Globus pallidus (tissue), 1 donor: ENCODE results near the gene NAGA.
A peak's percentile ranks its signal among the peaks of the same experiment; 100 is the strongest.
"Not testable (repeated sequence)": the region's sequence is repeated elsewhere in the genome, so short reads cannot be mapped to it uniquely, and the experiment has no call there.

Experiments
- DNase-seq: peaks from one replicate; pipeline ENCODE4 v3.0.0-alpha.2; 2015; ENCODE audit warnings: low spot score

The NAGA gene

GRCh38 chr22:42074846-42075676, 4.4 kb upstream of the NAGA start:
- DNase-seq, result no peak

- DNase-seq, result no peak
These were observed 3.7 kb upstream of the NAGA start, which contains the start of gene PHETA2 for GRCh38 chr22:42074132-42074811. PHETA2 (plus strand) TSS chr22:42074248; CDS start chr22:42077294, 3,046 bp downstream.

GRCh38 chr22:42073621-42074041, 3.0 kb upstream of the NAGA start:
- DNase-seq, result no peak

- DNase-seq, result no peak
These were observed 2.2 kb upstream of the NAGA start for GRCh38 chr22:42072606-42073330.

DNA sequence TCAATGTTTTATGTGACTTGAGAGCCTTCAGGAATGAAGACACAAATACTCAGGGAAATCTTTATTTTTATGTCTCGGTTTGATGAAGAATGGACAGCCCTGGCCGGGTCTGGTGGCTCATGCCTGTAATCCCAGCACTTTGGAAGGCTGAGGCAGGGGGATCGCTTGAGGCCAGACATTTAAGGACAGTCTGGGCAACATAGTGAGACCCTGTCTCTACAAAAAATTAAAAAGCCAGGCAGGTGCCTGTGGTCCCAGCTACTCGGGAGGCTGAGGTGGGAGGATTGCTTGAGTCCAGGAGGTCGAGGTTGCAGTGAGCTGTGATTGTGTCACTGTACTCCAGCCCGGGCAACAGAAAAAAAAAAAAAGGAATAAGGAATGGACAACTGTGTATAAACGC, 896 bp upstream of the NAGA start:
- DNase-seq, result not testable (repeated sequence)

GRCh38 chr22:42069801-42070516, 653 bp downstream of the NAGA start:
- DNase-seq, result peak; percentile 55

DNA sequence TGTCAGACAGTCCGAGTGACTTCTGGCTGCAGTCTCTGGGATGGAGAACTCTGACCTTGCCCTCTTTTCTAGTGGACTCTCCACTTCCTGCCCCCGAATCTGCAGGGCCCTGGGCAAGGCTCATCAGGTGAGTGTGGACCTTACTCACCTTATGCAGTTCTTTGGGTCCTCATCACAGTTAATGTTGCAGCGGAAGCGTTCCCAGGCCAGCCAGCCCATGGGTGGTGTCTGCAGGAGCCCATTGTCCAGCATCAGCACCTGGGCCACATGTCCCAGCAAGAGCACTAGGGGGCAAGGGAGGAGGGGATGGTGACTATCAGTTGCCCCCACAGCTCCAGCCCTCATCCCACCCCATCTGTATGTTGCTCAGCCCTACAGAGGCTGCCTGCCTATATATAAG, 2.3 kb downstream of the NAGA start:
- DNase-seq, result no peak

- no peak for DNase-seq
These were observed 2.9 kb downstream of the NAGA start for GRCh38 chr22:42067671-42068251.

DNA sequence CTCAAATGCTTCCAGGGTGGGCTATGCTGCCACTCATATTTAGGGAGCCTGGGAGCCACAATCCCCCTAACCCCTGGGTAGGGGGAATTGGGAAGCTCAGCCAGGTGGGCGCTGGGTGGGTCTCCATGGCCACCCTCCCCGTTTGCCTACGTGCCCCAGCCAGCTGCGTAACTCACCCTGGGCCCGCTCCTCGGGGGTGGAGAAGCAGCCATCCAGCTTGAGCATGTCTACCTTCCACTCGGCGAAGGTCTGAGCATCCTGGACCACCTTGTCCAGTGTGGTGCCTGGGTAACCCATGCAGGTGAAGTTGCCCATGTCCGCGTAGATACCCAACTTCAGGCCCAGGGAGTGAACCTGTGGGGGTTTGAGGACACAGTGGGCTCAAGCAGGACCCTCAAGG, 3.7 kb downstream of the NAGA start:
- DNase-seq, result no peak

DNA sequence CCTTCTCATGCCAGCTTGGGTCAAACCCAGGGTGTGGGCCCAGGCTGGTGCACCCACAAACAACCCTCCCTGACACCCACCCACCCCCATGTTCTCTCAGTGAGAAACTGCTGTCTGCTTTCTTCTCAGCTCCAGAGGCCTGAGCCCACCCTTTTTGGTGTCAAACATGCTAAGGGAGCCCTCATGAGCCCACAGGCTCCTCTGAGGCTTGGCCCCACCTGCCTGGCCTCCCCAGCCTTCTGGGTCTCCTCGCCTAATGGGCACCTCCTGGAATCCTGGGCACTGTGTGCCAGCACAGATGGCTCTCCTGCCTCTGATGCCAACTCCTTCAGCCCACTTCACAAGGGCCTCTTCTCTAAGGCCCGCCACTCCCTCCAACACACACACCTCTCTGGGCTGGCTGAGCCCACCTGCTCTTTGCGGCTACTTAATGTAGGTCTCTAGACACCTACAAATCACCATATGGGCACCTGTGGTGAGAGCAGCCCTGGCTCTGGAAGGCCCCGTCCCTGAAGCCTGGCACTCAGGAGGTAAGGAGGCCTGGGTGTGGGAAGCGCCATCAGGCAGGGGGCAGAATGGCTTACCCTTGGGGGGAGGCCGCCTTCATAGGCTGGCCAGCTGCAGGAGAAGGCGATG, 4.4 kb downstream of the NAGA start:
- DNase-seq, result no peak

- DNase-seq, result no peak
These were observed 5.0 kb downstream of the NAGA start for GRCh38 chr22:42065438-42066125.

- DNase-seq, result no peak
These were observed 6.0 kb downstream of the NAGA start for GRCh38 chr22:42064629-42065028.

GRCh38 chr22:42062506-42063170, 8.0 kb downstream of the NAGA start:
- no peak for DNase-seq

DNA sequence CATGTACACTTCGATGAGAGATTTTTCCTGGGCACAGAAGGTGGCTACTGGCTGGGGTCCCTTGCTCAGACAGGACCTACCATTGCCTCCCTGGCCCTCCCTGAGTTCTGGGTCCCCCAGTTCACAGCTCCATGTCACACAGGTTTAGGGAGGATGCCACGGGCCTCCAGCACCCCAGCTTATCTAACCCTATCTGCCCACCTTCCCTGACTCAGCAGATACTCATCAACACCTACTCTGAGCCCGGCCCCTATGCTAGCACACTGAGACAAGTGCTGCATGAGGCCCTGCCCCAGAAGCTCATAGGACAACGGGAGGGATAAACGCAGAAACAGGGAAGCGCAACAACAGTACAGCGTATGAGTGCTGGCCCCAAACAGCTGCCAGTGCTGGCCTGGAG, 9.6 kb downstream of the NAGA start:
- DNase-seq, result no peak

DNA sequence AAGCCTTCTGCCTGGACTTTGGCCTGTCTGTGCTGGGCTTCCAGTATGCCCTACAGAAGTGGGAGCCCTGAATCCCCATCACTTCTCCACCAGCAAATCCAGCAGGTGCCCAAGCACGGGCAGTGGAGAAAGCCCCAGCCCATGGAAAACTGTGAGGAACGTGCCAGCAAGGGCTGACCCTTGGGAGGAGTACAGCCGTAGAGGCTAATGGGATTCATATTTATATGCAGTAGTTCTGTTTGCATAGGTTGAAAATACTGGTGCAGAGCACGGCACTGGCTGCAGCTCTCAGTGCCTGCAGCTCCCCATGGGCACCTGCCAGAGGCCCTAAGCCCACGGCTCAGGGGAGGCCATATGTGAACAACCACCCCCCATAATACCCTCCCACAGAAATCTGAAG, 10.1 kb downstream of the NAGA start:
- DNase-seq, result no peak

- DNase-seq, result no peak
These were observed 13.7 kb downstream of the NAGA start for GRCh38 chr22:42056757-42057511.

DNA sequence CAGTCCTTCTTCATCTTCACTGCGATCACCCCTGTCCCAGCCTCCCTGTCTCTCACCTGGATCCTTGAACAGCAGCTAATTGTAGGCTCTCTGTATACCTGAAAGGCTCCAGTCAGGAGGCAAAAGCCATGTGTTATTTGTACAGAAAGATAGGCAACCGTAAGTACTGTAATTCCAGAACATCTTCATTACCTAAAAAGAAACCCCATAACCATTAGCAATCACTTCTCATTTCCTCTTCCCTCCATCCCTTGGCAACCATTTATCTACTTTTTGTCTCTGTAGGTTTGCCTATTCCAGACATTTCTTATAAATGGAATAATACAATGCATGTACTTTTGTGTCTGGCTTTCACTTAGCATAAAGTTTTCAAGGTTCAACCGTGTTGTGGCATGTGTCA, 17.8 kb downstream of the NAGA start:
- DNase-seq, result no peak

DNA sequence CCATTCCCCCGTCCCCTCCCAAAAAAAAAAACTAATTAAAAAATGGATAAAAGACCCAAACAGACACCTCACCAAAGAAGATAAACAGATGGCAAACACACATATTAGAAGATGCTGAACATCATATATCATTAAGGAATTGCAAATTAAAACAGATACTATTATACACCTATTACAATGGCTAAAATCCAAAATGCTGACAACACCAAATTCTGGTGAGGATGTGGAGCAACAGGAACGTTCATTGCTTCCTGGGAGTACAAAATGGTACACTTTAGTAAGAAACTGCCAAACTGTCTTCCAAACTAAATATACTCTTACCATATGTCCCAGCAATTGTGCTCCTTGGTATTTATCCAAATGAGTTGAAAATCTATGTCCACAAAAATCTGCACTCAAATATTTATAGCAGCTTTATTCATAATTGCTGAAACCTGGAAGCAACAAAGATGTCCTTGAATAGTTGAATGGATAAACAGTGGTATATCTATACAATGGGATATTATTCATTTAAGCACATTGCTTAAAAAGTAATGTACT, 19.9 kb downstream of the NAGA start:
- DNase-seq, result no peak

- DNase-seq, result no peak
These were observed 28.8 kb downstream of the NAGA start for GRCh38 chr22:42041784-42042183.
